Measurements from ENCODE around the gene KLHL3. TPM values are rescaled to one million over a fixed set of nuclear protein-coding genes. Genes with fewer than 3 reads are reported as not detected.

The KLHL3 gene
- total RNA-seq, 1 experiment from 2014 or later: 3.5 TPM

DNA sequence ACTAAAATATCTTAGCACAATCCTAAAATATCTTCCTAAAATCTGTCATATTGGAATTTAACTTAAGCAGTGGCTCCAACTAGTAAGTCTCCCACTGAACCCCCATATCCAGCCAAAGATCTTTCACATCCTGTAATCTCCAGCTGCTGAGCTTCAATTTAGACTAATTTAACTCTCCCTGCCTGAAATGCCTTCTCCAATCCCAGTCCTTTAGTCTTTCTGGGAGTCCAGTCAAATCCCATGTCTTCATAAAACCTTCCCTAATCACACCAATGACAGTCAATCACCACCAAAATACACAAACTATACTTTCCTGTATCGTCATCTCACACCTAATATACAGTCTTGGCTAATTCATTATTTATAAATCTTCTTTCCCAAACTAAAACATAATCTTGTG is 607 bp upstream of the KLHL3 start:
- no peaks in the 10 kb centered on the region for H3K27me3 ChIP-seq (replicated peaks; ENCODE audit: control insufficient read depth, insufficient read depth, low read length)
- Mint-ChIP-seq H3K36me3 (ENCODE audit: insufficient read depth, unreplicated experiment) (no peaks in the 10 kb centered on the region), H3K9me3 (ENCODE audit: unreplicated experiment) (no peaks in the 10 kb centered on the region), H3K4me1 (ENCODE audit: low read depth, unreplicated experiment) (peaks cover 13% of the 10 kb centered on the region), H3K4me3 (ENCODE audit: unreplicated experiment) (no peak overlapping the region), H3K27me3 (ENCODE audit: insufficient read depth, unreplicated experiment) (no peaks in the 10 kb centered on the region), H3K27ac (ENCODE audit: unreplicated experiment) (no peak overlapping the region)
- intact Hi-C loops (cut with micrococcal nuclease; ENCODE audit: unreplicated experiment): loop anchor here (1.0 kb wide), 1 partner anchor 76 kb away; no protein-coding TSS in a partner anchor
- H3K4me3 ChIP-seq (ENCODE audit: low read depth, low read length): no peak overlapping the region
- TF ChIP-seq, protein P1, sequence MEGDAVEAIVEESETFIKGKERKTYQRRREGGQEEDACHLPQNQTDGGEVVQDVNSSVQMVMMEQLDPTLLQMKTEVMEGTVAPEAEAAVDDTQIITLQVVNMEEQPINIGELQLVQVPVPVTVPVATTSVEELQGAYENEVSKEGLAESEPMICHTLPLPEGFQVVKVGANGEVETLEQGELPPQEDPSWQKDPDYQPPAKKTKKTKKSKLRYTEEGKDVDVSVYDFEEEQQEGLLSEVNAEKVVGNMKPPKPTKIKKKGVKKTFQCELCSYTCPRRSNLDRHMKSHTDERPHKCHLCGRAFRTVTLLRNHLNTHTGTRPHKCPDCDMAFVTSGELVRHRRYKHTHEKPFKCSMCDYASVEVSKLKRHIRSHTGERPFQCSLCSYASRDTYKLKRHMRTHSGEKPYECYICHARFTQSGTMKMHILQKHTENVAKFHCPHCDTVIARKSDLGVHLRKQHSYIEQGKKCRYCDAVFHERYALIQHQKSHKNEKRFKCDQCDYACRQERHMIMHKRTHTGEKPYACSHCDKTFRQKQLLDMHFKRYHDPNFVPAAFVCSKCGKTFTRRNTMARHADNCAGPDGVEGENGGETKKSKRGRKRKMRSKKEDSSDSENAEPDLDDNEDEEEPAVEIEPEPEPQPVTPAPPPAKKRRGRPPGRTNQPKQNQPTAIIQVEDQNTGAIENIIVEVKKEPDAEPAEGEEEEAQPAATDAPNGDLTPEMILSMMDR (IDR thresholded peaks at IDR 0.05; ENCODE audit: insufficient read depth in 1 of 2, low read depth in 1 of 2, low read length in 1 of 2, severe bottlenecking in 1 of 2, unreplicated experiment in 1 of 2): no peak
- DNase-seq: no peak
- no TSS peak for BruUV-seq (replicated peaks)
- H3K36me3 ChIP-seq (ENCODE audit: control insufficient read depth, insufficient read depth, low read length): no peaks in the 10 kb centered on the region
- H3K4me1 ChIP-seq: peaks cover 28% of the 10 kb centered on the region
- ChIA-PET POLR2A (interaction anchor here (0.9 kb wide), 1 partner anchor 17 kb away, joined by 3 read pairs; no protein-coding TSS in a partner anchor), CTCF (interaction anchor here (3.4 kb wide), 1 partner anchor 77 kb away, joined by 46 read pairs; no protein-coding TSS in a partner anchor)
- H3K9me3 ChIP-seq: 0 out of 2 replicates have a peak, but pooled peaks cover 3% of the 10 kb centered on the region

DNA sequence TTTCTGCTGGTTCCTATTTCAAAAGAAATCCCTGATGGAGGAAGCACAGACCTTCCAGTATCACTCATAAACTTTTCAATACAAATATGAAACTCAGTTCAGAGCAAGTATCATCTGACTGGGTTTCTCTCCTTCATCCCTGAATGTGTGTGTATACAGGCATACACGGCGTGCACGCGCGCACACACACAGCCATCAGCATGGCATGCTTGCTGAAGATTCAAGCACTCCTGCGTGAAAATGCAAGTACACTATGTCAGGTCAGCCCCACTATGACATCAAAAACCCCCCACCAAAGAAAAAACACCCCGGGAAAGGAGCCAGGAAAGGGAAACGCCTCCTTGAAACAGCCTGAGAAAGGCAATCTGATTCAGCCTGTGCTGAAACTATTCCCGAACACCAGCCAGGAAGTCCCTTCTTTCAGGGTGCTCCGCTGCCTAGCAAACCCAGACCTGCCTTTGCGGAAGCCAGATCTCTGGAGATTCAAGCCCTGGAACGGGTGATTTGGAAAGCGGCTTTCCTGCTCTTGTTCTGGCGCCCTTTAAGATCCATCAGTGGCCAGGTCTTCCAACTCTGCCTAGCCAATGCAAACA is 831 bp downstream of the KLHL3 start:
- ChIA-PET CTCF (interaction anchor here (0.6 to 3.4 kb wide), 3 partner anchors 22 to 106 kb away, joined by 3 to 46 read pairs (median 5); no protein-coding TSS in a partner anchor), POLR2A (no interaction called here)
- H3K36me3 Mint-ChIP-seq (ENCODE audit: insufficient read depth, unreplicated experiment): no peaks in the 10 kb centered on the region
- Histone ChIP-seq H3K4me1 (peaks cover 25% of the 10 kb centered on the region), H3K4me3 (ENCODE audit: low read depth, low read length) (no peak overlapping the region; the same call in 1 of the 2 replicates), H3K9me3 (0 out of 2 replicates have a peak, but pooled peaks cover 3% of the 10 kb centered on the region), H3K36me3 (ENCODE audit: control insufficient read depth, insufficient read depth, low read length) (no peaks in the 10 kb centered on the region), H3K27me3 (replicated peaks; ENCODE audit: control insufficient read depth, insufficient read depth, low read length) (no peaks in the 10 kb centered on the region)
- H3K4me1 Mint-ChIP-seq (ENCODE audit: low read depth, unreplicated experiment): peaks cover 13% of the 10 kb centered on the region
- BruUV-seq (replicated peaks): no TSS peak
- H3K27ac Mint-ChIP-seq (ENCODE audit: unreplicated experiment): no peak overlapping the region
- no peak overlapping the region for H3K4me3 Mint-ChIP-seq (ENCODE audit: unreplicated experiment)
- TF ChIP-seq, protein P1 (IDR thresholded peaks at IDR 0.05; ENCODE audit: insufficient read depth in 1 of 2, low read depth in 1 of 2, low read length in 1 of 2, severe bottlenecking in 1 of 2, unreplicated experiment in 1 of 2): no peak
- intact Hi-C loops (cut with micrococcal nuclease; ENCODE audit: unreplicated experiment): no loop called here
- H3K9me3 Mint-ChIP-seq (ENCODE audit: unreplicated experiment): no peaks in the 10 kb centered on the region
- no peak for DNase-seq
- no peaks in the 10 kb centered on the region for H3K27me3 Mint-ChIP-seq (ENCODE audit: insufficient read depth, unreplicated experiment)

DNA sequence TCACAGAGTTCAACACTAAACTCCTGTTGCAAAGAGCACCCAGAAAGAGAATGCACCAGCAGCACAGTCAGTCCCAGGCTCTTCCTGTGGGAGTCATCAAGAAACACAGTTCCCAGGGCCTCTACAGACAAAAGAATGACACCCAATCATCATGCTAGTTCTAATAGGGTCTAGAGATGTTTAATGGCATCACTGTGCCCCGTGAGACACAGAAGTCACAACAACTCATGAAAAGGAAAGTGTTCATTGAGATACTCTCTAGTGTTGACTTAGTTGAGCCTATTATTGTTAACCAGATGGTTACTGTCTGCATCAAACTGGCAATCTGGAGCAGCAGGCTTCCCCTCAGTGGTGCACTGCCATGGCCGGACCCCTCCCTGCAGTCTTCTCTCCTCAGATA is 1.6 kb downstream of the KLHL3 start:
- no peaks in the 10 kb centered on the region for H3K9me3 Mint-ChIP-seq (ENCODE audit: unreplicated experiment)
- intact Hi-C loops (cut with micrococcal nuclease; ENCODE audit: unreplicated experiment): no loop called here
- Histone ChIP-seq H3K9me3 (0 out of 2 replicates have a peak, but pooled peaks cover 3% of the 10 kb centered on the region), H3K4me3 (ENCODE audit: low read depth, low read length) (no peak overlapping the region), H3K27me3 (replicated peaks; ENCODE audit: control insufficient read depth, insufficient read depth, low read length) (no peaks in the 10 kb centered on the region), H3K4me1 (peaks cover 25% of the 10 kb centered on the region), H3K36me3 (ENCODE audit: control insufficient read depth, insufficient read depth, low read length) (no peaks in the 10 kb centered on the region)
- H3K27me3 Mint-ChIP-seq (ENCODE audit: insufficient read depth, unreplicated experiment): no peaks in the 10 kb centered on the region
- no peak overlapping the region for H3K27ac Mint-ChIP-seq (ENCODE audit: unreplicated experiment)
- DNase-seq: no peak
- TF ChIP-seq, protein P1 (IDR thresholded peaks at IDR 0.05; ENCODE audit: insufficient read depth in 1 of 2, low read depth in 1 of 2, low read length in 1 of 2, severe bottlenecking in 1 of 2, unreplicated experiment in 1 of 2): no peak
- H3K4me3 Mint-ChIP-seq (ENCODE audit: unreplicated experiment): no peak overlapping the region
- CTCF ChIA-PET: interaction anchor here (3.4 kb wide), 1 partner anchor 75 kb away, joined by 46 read pairs; no protein-coding TSS in a partner anchor
- POLR2A ChIA-PET: no interaction called here
- H3K36me3 Mint-ChIP-seq (ENCODE audit: insufficient read depth, unreplicated experiment): no peaks in the 10 kb centered on the region
- no TSS peak for BruUV-seq (replicated peaks)
- H3K4me1 Mint-ChIP-seq (ENCODE audit: low read depth, unreplicated experiment): peaks cover 13% of the 10 kb centered on the region

All from Caco-2 (cell line).